GM12872 (cell line): ENCODE data around the gene GRAMD1A.

Experiments
- TF ChIP-seq, protein P1 (sequence below): IDR thresholded peaks from 3 replicates; pipeline ENCODE4 v1.5.1; 2011; ENCODE audit warnings: low read depth, mild to moderate bottlenecking, low read length, moderate library complexity; ENCODE audit not compliant: insufficient read depth

GRAMD1A gene

DNA sequence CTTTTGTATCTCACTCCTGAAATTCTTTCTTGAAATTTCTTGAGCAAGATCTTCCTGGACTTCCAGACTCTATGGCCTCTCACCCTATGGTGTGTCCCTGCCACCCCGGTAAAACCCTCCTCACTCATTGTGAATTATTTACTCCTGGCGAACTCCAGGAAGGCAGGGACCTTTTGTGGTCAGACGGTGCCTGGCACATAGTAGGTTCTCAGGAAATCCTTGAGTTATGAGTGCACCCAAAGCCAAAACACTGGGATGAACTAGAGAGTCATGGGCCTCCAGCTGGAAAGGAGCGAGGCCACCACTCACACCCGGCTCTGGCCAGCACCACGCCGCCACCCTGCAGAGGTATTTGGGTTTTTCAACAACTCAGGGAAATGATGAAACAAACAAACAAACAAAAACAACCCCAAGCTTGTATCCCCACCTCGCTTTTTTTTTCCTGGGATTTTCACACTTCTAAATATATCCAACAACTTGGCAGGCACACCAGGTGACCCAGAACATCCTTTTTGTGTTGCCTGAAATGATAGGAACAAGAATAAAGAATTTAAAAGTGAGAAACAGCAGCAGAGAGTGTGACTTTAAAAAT is 52.6 kb downstream of the GRAMD1A start:
- TF ChIP-seq, protein P1, sequence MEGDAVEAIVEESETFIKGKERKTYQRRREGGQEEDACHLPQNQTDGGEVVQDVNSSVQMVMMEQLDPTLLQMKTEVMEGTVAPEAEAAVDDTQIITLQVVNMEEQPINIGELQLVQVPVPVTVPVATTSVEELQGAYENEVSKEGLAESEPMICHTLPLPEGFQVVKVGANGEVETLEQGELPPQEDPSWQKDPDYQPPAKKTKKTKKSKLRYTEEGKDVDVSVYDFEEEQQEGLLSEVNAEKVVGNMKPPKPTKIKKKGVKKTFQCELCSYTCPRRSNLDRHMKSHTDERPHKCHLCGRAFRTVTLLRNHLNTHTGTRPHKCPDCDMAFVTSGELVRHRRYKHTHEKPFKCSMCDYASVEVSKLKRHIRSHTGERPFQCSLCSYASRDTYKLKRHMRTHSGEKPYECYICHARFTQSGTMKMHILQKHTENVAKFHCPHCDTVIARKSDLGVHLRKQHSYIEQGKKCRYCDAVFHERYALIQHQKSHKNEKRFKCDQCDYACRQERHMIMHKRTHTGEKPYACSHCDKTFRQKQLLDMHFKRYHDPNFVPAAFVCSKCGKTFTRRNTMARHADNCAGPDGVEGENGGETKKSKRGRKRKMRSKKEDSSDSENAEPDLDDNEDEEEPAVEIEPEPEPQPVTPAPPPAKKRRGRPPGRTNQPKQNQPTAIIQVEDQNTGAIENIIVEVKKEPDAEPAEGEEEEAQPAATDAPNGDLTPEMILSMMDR: no peak

DNA sequence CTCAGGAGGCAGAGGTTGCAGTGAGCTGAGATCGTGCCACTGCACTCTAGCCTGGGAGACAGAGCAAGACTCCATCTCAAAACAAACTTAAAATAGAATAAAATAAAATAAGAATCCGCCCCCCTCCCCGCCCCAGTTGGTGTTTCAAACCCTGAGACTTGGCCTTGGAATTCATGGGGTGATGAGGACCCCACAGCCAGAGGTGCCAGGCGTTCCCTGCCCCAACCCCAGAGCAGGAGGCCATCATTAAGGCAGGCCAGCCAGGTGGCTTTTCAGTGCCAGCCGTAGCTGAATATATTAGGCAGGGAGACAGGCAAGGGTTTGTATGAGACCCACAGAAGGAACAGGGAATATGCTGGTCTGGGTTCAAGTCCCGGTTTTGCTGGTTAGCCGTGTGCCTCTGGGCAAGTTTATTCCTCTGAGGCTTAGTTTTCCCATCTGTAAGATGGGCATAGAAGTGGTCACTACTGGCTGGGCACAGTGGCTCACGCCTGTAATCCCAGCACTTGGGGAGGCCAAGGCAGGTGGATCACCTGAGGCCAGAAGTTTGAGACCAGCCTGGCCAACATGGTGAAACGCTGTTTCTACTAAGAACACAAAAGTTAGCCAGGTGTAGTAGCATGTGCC is 53.7 kb downstream of the GRAMD1A start:
- TF ChIP-seq, protein P1: no peak

DNA sequence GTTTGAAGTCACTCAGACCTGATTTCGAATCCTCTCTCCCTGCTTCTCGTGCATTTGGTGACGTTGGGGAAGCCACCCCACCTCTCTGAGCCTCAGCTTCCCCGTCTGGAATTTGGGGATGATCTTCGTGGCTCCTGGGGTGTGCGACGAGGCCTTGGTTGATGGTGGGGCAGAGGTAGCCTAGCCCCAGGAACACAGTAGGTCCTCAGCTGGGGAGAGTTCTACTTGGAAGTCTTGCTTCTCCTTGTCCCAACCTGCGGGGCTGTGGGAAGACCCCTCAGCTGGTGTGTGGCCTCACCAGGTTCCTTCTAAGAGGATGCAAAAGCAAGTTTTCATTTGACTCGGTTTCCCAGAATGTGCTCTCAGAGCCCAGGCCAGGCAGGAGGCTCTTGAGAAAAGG is 54.5 kb downstream of the GRAMD1A start:
- TF ChIP-seq, protein P1: no peak

DNA sequence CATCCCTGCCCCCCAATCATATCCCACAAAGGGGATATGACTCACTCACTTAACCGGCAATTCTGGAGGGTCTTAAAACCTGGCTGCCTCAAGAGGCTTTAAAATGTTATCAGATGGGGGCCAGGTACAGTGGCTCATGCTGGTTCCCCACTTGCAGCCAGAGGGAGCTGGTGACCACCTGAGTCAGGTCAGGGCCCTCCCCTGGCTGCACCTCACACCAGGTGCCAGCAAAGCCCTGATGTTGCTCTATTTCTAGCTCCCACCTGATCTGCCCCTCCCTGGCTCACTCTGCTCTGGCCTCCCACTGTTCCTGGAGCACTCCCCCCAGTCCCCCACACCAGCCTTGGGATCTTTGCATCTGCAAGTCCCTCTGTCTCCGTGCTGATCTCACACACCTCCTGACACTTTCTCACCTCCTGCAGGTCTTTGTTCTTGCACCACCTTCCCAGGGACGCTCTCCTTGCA is 55.6 kb downstream of the GRAMD1A start:
- TF ChIP-seq, protein P1: peak; percentile 52

DNA sequence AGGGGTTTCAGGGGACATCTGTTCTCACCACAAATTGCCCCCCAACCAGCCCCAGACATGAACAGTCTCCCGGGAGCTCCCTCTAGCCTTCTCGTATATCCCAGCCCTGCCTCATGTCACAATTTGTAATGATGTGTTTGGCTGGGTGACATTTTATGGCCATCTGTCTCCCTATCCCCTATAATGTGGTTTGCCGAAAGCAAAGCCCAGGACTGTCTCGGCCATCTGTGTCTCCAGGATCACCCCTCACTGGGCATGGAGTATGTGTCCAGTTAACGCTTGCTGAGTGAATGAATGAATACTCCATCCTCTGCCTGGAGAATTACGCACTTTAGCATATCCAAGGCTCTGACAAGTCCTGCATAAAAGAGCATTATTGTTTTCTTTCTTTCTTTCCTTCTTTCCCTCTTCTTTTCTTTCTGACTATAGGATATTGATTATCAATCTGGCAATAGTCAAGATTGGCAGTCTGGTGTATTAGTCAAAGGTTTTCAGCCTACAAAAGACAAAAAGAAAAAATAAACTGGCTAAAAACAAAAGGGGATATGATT is 56.5 kb downstream of the GRAMD1A start:
- TF ChIP-seq, protein P1: no peak

DNA sequence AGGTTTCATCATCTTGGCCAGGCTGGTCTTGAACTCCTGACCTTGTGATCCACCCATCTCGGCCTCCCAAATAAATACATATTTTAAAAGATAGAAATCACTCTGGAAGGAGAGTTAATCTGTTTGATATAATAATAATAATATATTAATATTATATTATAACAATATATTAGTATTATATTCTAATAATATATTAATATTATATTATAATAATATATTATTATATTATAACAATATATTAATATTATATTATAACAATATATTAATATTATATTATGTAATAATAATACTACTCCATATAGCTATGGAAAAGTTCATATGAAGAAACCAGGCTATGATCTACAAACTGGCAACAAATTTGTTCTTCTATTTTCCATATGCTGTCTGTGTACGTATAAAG is 58.2 kb downstream of the GRAMD1A start:
- TF ChIP-seq, protein P1: no peak

DNA sequence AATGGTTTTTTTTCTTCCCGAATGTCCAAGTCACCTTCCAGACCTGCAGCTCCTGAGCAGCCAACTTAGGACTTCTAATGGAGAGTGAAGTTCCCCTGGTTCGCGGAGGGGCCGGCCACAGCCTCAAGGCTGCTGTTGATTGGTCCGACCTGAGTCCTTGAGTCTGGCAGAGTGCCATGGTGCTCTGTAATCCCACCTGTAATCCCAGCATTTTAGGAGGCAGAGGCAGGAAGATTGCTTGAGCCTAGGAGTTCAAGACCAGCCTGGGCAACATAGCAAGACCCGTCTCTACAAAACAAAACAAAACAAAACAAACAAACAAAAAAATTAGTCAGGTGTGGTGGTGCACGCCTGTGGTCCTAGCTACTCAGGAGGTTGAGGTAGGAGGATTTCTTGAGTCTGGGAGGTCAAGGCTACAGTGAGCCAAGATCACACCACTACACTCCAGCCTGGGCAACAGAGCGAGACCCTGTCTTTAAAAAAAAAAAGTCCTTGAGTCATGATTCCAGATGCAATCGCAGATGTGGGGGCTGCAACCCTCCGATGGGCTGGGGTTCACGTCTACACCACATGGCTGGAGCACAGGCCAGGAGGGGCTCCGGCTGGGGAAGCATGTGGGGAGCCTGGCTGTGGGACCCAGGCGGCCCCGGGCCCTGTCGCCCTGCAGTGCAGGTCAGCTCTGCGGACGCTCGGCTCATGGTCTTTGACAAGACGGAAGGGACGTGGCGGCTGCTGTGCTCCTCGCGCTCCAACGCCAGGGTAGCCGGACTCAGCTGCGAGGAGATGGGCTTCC is 59.1 kb downstream of the GRAMD1A start:
- TF ChIP-seq, protein P1: no peak
